ENCODE results near the gene PROCA1. TPM values are rescaled to one million over a fixed set of nuclear protein-coding genes. Genes with fewer than 3 reads are reported as not detected.

PROCA1 gene
- total and polyA plus RNA-seq, 2 of the 13 experiments (the other 11 are each of a cell fraction or from before 2014, with no cell fraction given), result 0.73 to 1.5 TPM

DNA sequence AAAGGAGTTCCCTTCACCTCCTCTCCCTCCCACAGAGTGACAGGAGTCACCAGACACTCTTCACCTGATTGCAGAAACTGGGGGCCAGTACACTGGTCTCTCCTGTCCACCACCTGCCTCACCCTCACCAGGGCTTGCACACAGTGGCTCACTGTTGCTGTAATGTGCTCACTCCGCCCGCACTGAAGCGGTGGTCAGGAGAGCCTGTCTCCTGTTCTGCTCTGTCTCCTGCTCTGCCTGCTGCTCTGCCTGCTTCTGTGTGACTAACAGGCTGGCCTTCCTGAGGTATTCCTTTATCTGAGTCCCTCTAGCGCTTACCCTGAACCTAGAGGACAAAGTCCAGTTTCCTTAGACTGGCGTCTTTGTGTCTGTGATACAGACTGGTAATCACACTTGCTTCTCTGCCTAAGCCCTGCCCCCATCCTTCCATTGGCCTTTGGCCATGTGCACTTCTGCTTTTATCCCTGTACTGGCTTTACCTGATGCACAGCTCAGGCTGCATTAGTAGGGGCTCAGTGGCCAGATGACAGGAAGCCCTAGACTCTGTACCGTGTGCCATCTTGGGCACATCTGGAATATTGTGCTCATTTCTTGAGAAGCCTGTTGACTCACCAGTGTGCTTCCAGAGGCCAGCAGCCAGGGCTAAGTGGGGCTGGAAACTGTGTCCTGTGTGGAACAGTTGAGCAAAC is 13.3 kb downstream of the PROCA1 start (continued):
- TF ChIP-seq ZNF350 (CRISPR knock-in tag; IDR thresholded peaks at IDR 0.05; ENCODE audit: borderline replicate concordance, low read depth), result peak; percentile 83
- no peak for TF ChIP-seq MBNL3 (CRISPR knock-in tag; conservative IDR thresholded peaks at IDR 0.05)
- peak; percentile 85 for TF ChIP-seq MTA1 (CRISPR knock-in tag; IDR thresholded peaks at IDR 0.05; ENCODE audit: borderline replicate concordance)
- peak; percentile 92 for TF ChIP-seq DMAP1 (CRISPR knock-in tag; IDR thresholded peaks at IDR 0.05)
- TF ChIP-seq ZKSCAN1 (IDR thresholded peaks at IDR 0.05; ENCODE audit: low read length), result peak; percentile 66
- TF ChIP-seq, protein P1, sequence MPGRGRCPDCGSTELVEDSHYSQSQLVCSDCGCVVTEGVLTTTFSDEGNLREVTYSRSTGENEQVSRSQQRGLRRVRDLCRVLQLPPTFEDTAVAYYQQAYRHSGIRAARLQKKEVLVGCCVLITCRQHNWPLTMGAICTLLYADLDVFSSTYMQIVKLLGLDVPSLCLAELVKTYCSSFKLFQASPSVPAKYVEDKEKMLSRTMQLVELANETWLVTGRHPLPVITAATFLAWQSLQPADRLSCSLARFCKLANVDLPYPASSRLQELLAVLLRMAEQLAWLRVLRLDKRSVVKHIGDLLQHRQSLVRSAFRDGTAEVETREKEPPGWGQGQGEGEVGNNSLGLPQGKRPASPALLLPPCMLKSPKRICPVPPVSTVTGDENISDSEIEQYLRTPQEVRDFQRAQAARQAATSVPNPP (CRISPR knock-in tag; IDR thresholded peaks at IDR 0.05), result no peak
- peak; percentile 71 for TF ChIP-seq ZNF768 (CRISPR knock-in tag; IDR thresholded peaks at IDR 0.05)
- TF ChIP-seq, protein P2, sequence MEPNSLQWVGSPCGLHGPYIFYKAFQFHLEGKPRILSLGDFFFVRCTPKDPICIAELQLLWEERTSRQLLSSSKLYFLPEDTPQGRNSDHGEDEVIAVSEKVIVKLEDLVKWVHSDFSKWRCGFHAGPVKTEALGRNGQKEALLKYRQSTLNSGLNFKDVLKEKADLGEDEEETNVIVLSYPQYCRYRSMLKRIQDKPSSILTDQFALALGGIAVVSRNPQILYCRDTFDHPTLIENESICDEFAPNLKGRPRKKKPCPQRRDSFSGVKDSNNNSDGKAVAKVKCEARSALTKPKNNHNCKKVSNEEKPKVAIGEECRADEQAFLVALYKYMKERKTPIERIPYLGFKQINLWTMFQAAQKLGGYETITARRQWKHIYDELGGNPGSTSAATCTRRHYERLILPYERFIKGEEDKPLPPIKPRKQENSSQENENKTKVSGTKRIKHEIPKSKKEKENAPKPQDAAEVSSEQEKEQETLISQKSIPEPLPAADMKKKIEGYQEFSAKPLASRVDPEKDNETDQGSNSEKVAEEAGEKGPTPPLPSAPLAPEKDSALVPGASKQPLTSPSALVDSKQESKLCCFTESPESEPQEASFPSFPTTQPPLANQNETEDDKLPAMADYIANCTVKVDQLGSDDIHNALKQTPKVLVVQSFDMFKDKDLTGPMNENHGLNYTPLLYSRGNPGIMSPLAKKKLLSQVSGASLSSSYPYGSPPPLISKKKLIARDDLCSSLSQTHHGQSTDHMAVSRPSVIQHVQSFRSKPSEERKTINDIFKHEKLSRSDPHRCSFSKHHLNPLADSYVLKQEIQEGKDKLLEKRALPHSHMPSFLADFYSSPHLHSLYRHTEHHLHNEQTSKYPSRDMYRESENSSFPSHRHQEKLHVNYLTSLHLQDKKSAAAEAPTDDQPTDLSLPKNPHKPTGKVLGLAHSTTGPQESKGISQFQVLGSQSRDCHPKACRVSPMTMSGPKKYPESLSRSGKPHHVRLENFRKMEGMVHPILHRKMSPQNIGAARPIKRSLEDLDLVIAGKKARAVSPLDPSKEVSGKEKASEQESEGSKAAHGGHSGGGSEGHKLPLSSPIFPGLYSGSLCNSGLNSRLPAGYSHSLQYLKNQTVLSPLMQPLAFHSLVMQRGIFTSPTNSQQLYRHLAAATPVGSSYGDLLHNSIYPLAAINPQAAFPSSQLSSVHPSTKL (CRISPR knock-in tag; IDR thresholded peaks at IDR 0.05), result peak; percentile 83
- TF ChIP-seq ZNF589 (CRISPR knock-in tag; conservative IDR thresholded peaks at IDR 0.05), result peak; percentile 75
- peak; percentile 53; the same call in 1 of the 2 replicates for TF ChIP-seq RFXANK (CRISPR knock-in tag; IDR thresholded peaks at IDR 0.05)
- TF ChIP-seq, protein P3, sequence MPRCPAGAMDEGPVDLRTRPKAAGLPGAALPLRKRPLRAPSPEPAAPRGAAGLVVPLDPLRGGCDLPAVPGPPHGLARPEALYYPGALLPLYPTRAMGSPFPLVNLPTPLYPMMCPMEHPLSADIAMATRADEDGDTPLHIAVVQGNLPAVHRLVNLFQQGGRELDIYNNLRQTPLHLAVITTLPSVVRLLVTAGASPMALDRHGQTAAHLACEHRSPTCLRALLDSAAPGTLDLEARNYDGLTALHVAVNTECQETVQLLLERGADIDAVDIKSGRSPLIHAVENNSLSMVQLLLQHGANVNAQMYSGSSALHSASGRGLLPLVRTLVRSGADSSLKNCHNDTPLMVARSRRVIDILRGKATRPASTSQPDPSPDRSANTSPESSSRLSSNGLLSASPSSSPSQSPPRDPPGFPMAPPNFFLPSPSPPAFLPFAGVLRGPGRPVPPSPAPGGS (CRISPR knock-in tag; IDR thresholded peaks at IDR 0.05), result peak; percentile 45; the same call in 1 of the 2 replicates
- peak; percentile 91 for TF ChIP-seq SOX5 (CRISPR knock-in tag; IDR thresholded peaks at IDR 0.05; ENCODE audit: borderline replicate concordance)
- peak; percentile 74 for TF ChIP-seq ZFX (CRISPR knock-in tag; IDR thresholded peaks at IDR 0.05; ENCODE audit: low read depth)
- TF ChIP-seq U2AF1 (optimal IDR thresholded peaks at IDR 0.05; ENCODE audit: low read depth, low read length), result no peak
- TF ChIP-seq, protein P4, sequence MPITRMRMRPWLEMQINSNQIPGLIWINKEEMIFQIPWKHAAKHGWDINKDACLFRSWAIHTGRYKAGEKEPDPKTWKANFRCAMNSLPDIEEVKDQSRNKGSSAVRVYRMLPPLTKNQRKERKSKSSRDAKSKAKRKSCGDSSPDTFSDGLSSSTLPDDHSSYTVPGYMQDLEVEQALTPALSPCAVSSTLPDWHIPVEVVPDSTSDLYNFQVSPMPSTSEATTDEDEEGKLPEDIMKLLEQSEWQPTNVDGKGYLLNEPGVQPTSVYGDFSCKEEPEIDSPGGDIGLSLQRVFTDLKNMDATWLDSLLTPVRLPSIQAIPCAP (CRISPR knock-in tag; IDR thresholded peaks at IDR 0.05; ENCODE audit: low read depth), result no peak
- TF ChIP-seq MAZ (IDR thresholded peaks at IDR 0.05; ENCODE audit: borderline replicate concordance, low read depth, low read length), result 0 out of 2 replicates have a peak, but pooled peaks have one; percentile 9
- TF ChIP-seq MAZ (CRISPR knock-in tag; IDR thresholded peaks at IDR 0.05; ENCODE audit: low read depth), result peak; percentile 37
- no peak for TF ChIP-seq MAF1 (CRISPR knock-in tag; IDR thresholded peaks at IDR 0.05; ENCODE audit: borderline replicate concordance)
- peak; percentile 86 for TF ChIP-seq ZNF121 (CRISPR knock-in tag; IDR thresholded peaks at IDR 0.05)
- peak in 1 of 2 experiments; percentile 54; a peak in 1 of 4 replicates for TF ChIP-seq KLF16 (CRISPR knock-in tag; IDR thresholded peaks at IDR 0.05)

Measured in HepG2 (cell line).